Skeletal muscle tissue (tissue), 4 donors: ENCODE data around the gene TTC21A. TPM values are rescaled to one million over a fixed set of nuclear protein-coding genes. Genes with fewer than 3 reads are reported as not detected.

Source experiments
- H3K27ac ChIP-seq: one replicate; pipeline ENCODE4 v1.7.0; 2013; ENCODE audit warnings: mild to moderate bottlenecking, low read depth, low read length, inconsistent platforms
- H3K27me3 ChIP-seq, 3 donors: one replicate each; pipeline ENCODE4 v1.7.0; 2013; ENCODE audit warnings: low read length in 3 of 3; ENCODE audit not compliant: control insufficient read depth in 3 of 3, insufficient read depth in 3 of 3
- H3K36me3 ChIP-seq, 3 donors: one replicate each; pipeline ENCODE4 v1.7.0; 2013; ENCODE audit warnings: low read length in 3 of 3; ENCODE audit not compliant: control insufficient read depth in 3 of 3, insufficient read depth in 3 of 3
- H3K4me1 ChIP-seq, 3 donors: one replicate each; pipeline ENCODE4 v1.7.0; 2013; ENCODE audit warnings: low read length in 3 of 3, mild to moderate bottlenecking in 3 of 3; ENCODE audit not compliant: control insufficient read depth in 3 of 3, insufficient read depth in 3 of 3
- H3K4me3 ChIP-seq, 3 donors: one replicate each; pipeline ENCODE4 v1.7.0; 2013; ENCODE audit warnings: low read length in 3 of 3
- H3K9ac ChIP-seq, 3 donors: one replicate each; pipeline ENCODE4 v1.7.0; 2013; ENCODE audit warnings: low read length in 3 of 3, mild to moderate bottlenecking in 3 of 3, moderate library complexity in 2 of 3, low read depth in 1 of 3
- H3K9me3 ChIP-seq, 3 donors: one replicate each; pipeline ENCODE4 v1.7.0; 2013; ENCODE audit warnings: low read length in 3 of 3; ENCODE audit not compliant: control insufficient read depth in 3 of 3
- total RNA-seq: library from RNA; depleted of rRNA; stranded (reverse); fragments of >200 nt; gene quantifications from one replicate; pipeline ENCODE4 v1.2.3, GENCODE V29; 2014
- donor health status: Osteomylitis.

Gene TTC21A
- total RNA-seq, 1 donor from 2014 or later: 1.0 TPM

DNA sequence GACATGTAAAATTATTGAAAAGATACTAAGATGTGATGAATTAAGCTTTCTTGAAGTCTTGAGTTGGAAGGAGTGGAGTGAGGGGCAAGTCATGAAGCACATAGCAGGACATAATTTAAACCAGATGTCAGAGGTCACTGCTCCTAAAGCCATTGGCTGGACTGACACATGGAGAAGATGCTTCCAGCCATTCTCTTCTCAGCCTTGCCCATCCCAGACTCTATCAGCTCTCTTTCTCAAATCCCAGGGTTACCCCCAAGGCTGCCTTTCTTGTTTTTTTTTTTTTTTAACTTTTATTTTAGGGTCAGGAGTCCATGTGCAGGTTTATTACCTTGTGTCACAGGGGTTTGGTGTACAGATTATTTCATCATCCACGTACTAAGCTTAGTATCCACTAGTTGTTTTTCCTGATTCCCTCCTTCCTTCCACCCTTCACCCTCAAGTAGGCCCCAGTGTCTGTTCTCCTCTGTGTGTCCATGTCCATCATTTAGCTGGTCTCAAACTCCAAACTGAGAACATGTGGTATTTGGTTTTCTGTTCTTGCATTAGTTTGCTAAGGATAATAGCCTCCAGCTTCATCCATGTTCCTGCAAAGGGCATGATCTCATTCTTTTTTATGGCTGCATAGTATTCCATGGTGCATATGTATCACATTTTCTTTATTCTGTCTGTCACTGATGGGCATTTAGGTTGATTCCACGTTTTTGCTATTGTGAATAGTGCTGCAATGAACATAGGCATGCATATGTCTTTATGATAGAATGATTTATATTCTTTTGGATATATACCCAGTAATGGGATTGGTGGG lies 66.0 kb downstream of the TTC21A start:
- H3K9ac ChIP-seq: no peak overlapping the region
- H3K9me3 ChIP-seq: no peaks in the 10 kb centered on the region
- H3K4me3 ChIP-seq: no peak overlapping the region
- no peaks in the 10 kb centered on the region for H3K27me3 ChIP-seq
- no peak overlapping the region for H3K27ac ChIP-seq
- H3K4me1 ChIP-seq: peaks cover 6% of the 10 kb centered on the region in 3 donors
- H3K36me3 ChIP-seq: no peaks in the 10 kb centered on the region

- Histone ChIP-seq H3K9ac (no peak overlapping the region), H3K4me3 (no peak overlapping the region), H3K36me3 (no peaks in the 10 kb centered on the region), H3K27ac (peak overlapping the region; percentile 65), H3K27me3 (no peaks in the 10 kb centered on the region), H3K4me1 (peaks cover 21 to 28% (median 23%) of the 10 kb centered on the region in 3 donors), H3K9me3 (no peaks in the 10 kb centered on the region)
Observed at GRCh38 chr3:39176025-39176714, 68.7 kb downstream of the TTC21A start.

GRCh38 chr3:39177708-39178332 lies 70.3 kb downstream of the TTC21A start:
- H3K4me3 ChIP-seq: peak overlapping the region; percentile 70 to 81 (median 73)
- no peaks in the 10 kb centered on the region for H3K9me3 ChIP-seq
- H3K27ac ChIP-seq: peak overlapping the region; percentile 87
- no peaks in the 10 kb centered on the region for H3K27me3 ChIP-seq
- peak overlapping the region; percentile 71 to 84 (median 80) for H3K9ac ChIP-seq
- H3K4me1 ChIP-seq: peaks cover 34 to 37% (median 34%) of the 10 kb centered on the region in 3 donors
- H3K36me3 ChIP-seq: no peaks in the 10 kb centered on the region

DNA sequence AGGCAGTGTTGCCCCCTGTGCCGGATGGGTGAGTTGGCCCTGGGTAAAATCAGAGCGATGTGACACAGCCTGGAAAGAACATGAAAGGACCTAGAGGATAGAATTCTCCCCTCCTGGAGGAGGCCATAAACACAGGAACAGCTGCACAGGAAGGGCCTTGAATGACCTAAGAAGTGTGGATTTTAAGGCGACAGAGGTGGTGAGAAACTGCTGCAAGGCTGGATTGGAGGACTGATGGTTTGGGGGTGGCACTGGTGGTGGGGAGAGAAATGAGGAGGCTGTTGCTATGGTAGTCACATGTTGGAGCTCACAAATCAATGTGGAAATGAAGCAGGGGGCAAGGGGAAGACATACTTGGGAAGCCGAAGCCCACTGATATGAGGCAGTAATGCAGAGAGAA lies 71.1 kb downstream of the TTC21A start:
- H3K4me1 ChIP-seq: peaks cover 40 to 45% (median 41%) of the 10 kb centered on the region in 3 donors
- peaks cover 0 to 6% (median 4%) of the 10 kb centered on the region in 3 donors for H3K36me3 ChIP-seq
- peak overlapping the region in 2 of 3 donors; percentile 73 to 81 for H3K4me3 ChIP-seq
- H3K9me3 ChIP-seq: no peaks in the 10 kb centered on the region
- H3K27me3 ChIP-seq: no peaks in the 10 kb centered on the region
- peak overlapping the region; percentile 87 for H3K27ac ChIP-seq
- H3K9ac ChIP-seq: peak overlapping the region; percentile 71 to 84 (median 80)

DNA sequence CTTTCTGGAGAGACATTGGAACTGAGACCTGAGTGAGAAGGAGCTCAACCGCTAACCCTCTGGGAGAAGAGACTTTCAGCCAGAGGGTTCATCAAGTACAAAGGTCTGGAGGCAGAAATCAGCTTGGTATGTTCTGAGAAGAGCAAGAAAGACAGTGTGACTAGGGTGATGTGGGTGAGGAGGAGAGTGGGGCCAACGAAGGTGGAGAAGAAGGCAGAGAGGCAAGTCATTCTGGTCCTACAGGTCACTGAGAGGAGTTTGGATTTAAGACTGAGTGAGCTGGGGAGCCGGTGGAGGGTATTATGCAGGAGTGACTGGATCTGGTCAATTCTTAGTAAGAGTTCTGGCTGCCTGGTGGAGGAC lies 72.7 kb downstream of the TTC21A start:
- Histone ChIP-seq H3K36me3 (peaks cover 9 to 22% (median 17%) of the 10 kb centered on the region in 3 donors), H3K4me3 (peak overlapping the region; percentile 53 to 64 (median 56)), H3K27me3 (no peaks in the 10 kb centered on the region), H3K9me3 (no peaks in the 10 kb centered on the region), H3K9ac (peak overlapping the region in 1 of 3 donors; percentile 50), H3K27ac (peak overlapping the region; percentile 48), H3K4me1 (peaks cover 52 to 61% (median 57%) of the 10 kb centered on the region in 3 donors)

GRCh38 chr3:39180546-39181346 lies 73.3 kb downstream of the TTC21A start:
- Histone ChIP-seq H3K9me3 (no peaks in the 10 kb centered on the region), H3K36me3 (peaks cover 15 to 28% (median 22%) of the 10 kb centered on the region in 3 donors), H3K9ac (peak overlapping the region in 2 of 3 donors; percentile 51 to 61), H3K27me3 (no peaks in the 10 kb centered on the region), H3K4me3 (peak overlapping the region; percentile 53 to 64 (median 56)), H3K27ac (peak overlapping the region; percentile 70), H3K4me1 (peaks cover 56 to 66% (median 62%) of the 10 kb centered on the region in 3 donors)

GRCh38 chr3:39181408-39182335 lies 74.2 kb downstream of the TTC21A start:
- peak overlapping the region; percentile 32 to 61 (median 44) for H3K4me3 ChIP-seq
- H3K27ac ChIP-seq: peak overlapping the region; percentile 70
- H3K36me3 ChIP-seq: peaks cover 23 to 37% (median 31%) of the 10 kb centered on the region in 3 donors
- H3K27me3 ChIP-seq: no peaks in the 10 kb centered on the region
- H3K4me1 ChIP-seq: peaks cover 65 to 75% (median 71%) of the 10 kb centered on the region in 3 donors
- peak overlapping the region in 1 of 3 donors; percentile 61 for H3K9ac ChIP-seq
- H3K9me3 ChIP-seq: no peaks in the 10 kb centered on the region

- H3K4me1 ChIP-seq: peaks cover 78 to 88% (median 83%) of the 10 kb centered on the region in 3 donors
- H3K9me3 ChIP-seq: no peaks in the 10 kb centered on the region
- H3K27ac ChIP-seq: peak overlapping the region; percentile 70
- no peaks in the 10 kb centered on the region for H3K27me3 ChIP-seq
- H3K36me3 ChIP-seq: peaks cover 40 to 54% (median 43%) of the 10 kb centered on the region in 3 donors
- peak overlapping the region in 2 of 3 donors; percentile 37 to 54 for H3K9ac ChIP-seq
- H3K4me3 ChIP-seq: no peak overlapping the region
Observed at GRCh38 chr3:39183211-39184080, 76.0 kb downstream of the TTC21A start.
